Retina (tissue), 1 donor: Measurements from ENCODE around the gene FKBP1C.
"Not testable (repeated sequence)": the region's sequence is repeated elsewhere in the genome, so short reads cannot be mapped to it uniquely, and the experiment has no call there.

Experiments
- DNase-seq: peaks from one replicate; pipeline ENCODE4 v3.0.0-alpha.2; 2016

FKBP1C gene

GRCh38 chr6:63211343-63211742 is at the start of gene FKBP1C:
Gene FKBP1C, plus strand, starts transcription at chr6:63211469.
- DNase-seq, result not testable (repeated sequence)

DNA sequence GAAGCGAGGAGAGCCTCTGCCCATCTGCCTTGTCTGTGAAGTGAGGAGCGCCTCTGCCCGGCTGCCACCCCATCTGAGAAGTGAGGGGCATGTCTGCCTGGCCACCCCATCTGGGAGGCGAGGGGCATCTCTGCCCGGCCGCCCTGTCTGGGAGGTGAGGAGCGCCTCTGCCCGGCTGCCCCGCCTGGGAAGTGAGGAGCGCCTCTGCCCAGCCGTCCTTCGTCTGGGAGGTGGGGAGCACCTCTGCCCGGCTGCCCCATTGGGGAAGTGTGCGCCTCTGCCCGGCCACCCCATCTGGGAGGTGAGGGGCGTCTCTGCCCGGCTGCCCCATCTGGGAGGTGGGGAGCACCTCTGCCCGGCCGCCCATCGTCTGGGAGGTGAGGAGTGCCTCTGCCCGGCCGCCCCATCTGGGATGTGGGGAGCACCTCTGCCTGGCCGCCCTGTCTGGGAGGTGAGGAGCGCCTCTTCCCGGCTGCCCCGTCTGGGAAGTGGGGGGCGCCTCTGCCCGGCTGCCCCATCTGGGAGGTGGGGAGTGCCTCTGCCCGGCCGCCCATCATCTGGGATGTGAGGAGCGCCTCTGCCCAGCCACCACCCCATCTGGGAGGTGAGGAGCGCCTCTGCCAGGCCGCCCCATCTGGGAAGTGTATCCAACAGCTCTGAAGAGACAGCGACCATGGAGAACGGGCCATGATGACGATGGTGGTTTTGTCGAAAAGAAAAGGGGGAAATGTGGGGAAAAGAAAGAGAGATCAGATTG is 47.0 kb upstream of the FKBP1C start:
- DNase-seq, result not testable (repeated sequence)

- no peak for DNase-seq
These were observed 37.1 kb upstream of the FKBP1C start for GRCh38 chr6:63174173-63174572.

GRCh38 chr6:63176181-63176580 is 35.1 kb upstream of the FKBP1C start:
- no peak for DNase-seq

DNA sequence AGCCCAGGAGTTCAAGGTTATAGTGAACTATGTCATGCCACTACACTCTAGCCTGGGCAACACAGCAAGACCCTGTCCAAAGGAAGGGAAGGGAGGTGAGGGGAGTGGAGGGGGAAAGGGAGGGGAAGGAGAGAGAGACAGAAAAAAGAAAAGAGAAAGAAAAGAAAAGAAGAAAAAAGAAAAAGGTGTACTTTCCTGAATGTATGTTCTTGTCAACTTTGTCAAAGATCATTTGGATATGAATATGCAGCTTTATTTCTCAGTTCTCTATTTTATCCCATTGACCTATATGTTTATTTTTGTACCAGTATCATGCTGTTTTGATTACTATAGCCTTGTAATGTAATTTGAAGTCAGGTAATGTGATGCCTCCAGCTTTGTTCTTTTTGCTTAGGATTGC is 30.9 kb upstream of the FKBP1C start:
- no peak for DNase-seq

DNA sequence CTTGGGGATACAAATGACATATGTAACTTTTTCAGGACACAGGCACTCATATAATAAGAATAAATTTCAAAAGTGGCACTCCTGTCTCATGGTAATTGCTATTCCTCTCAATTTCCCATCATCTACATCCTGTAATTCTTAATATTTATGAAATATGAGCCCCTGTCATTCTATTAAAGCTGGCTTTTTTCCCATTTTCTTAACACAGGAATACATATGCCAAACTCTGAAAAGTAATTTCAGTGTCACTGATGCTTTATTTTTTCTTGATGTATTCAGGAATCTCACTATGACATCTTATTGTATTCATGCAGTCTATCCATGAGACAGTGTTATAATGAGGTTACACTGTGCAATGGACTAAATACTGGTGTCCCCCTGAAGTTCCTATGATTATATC is 24.3 kb upstream of the FKBP1C start:
- no peak for DNase-seq

DNA sequence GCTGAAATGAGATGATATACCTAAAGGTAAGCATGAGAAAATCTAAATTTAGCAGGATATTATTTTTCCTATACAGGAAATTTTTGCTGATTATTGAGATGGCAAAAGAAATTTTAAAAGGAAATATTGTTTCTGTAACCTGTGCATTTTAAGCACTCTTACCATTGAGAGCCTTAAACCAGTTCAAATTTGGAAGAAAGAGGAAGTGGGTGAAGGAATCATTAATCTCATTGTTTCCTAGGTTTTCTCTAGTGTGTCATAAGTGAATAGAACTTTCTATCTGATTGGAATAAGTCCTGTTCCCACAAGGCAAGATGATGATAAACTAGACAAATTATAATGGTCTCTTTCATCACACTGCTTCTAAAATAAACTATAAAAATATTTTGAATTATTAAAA is 22.4 kb upstream of the FKBP1C start:
- DNase-seq, result no peak

- DNase-seq, result no peak
These were observed 17.9 kb upstream of the FKBP1C start for GRCh38 chr6:63193324-63193723.

DNA sequence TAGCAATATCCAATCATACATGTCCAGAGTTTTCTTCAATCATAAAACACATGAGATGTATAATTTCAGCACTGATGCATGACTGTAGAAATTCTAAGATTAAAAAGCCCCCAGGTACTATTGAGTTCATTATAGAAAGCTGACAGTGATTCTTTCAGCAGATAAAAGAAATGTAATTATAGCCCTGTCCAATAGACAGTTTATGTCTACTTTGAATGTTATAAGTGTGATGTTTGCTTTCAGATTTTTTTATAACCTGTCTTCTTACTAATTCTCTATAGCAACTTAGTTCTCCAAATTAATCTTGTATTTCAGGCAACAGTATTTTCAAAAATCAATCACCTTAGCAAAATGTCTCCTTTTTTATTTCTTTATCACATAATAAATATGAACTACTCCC is 13.5 kb upstream of the FKBP1C start:
- no peak for DNase-seq

GRCh38 chr6:63213325-63213724 is 2.1 kb downstream of the FKBP1C start:
- no peak for DNase-seq

GRCh38 chr6:63214816-63215215 is 3.5 kb downstream of the FKBP1C start:
- no peak for DNase-seq

- no peak for DNase-seq
These were observed 12.9 kb downstream of the FKBP1C start for GRCh38 chr6:63224179-63224578.

DNA sequence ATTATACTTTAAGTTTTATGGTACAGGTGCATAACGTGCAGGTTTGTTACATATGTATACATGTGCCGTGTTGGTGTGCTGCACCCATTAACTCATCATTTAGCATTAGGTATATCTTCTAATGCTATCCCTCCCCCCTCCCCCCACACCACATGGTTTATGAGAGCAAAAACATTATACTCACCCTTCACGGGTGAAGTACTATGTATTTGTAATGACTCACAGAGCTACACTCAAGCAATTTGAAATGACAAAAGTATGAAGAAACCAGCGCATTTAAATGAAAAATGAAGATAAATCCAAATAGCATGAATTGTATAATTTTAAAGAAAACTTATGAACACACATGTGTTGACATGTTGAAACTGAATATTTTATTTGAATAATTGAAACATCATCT is 14.7 kb downstream of the FKBP1C start:
- DNase-seq, result not testable (repeated sequence)

DNA sequence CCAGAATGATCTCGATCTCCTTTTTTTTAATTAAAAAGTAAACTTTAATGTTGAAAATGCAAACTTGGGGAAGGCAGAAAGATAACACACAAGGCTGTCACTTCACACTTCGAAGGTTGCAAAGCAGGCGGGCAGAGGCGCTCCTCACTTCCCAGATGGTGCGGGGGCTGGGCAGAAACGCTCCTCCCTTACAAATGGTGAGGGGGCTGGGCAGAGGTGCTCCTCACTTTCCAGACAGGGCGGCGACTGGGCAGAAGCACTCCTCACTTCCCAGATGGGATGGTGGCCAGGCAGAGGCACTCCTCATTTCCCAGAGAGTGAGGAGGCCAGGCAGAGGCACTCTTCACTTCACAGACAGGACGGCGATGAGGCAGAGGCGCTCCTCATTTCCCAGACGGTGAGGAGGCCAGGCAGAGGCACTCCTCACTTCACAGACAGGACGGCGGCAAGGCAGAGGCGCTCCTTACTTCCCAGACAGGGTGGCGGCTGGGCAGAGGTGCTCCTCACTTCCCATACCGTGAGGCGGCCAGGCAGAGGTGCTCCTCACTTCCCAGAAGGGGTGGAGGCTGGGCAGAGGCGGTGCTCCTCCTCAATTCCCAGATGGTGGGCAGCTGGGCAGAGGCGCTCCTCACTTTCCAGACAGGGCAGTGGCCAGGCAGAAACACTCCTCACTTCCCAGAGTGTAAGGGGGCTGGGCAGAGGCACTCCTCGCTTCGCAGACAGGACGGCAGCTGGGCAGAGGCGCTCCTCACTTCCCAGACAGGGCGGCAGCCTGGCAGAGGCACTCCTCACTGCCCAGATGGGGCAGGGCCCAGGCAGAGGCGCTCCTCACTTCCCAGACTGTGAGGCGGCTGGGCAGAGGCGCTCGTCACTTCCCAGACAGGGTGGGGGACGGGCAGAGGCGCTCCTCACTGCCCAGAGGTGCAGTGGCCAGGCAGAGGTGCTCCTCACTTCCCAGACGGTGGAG is 16.9 kb downstream of the FKBP1C start:
- not testable (repeated sequence) for DNase-seq

- not testable (repeated sequence) for DNase-seq
These were observed 18.8 kb downstream of the FKBP1C start for GRCh38 chr6:63230027-63230426.

- not testable (repeated sequence) for DNase-seq
These were observed 19.2 kb downstream of the FKBP1C start for GRCh38 chr6:63230511-63230910.

DNA sequence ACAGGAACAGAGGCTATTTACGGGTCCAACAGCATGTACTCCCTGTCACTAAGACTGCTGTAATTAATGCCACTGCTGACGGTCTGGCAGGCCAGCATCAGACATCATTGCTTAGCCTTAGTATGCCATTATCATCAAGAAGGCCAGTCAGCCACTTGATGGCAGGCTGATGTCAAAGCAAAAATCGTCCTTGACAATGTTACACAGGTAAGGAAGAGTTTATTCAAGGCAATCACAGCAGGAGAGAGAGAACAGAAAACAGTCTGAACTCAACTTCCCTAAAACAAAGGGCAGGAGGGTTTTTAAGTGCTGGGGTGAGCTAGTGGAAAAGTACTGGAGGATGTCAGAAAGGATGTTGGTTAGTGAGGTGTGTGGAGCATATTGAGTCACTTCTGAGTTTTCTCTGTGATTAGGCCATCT is 25.1 kb downstream of the FKBP1C start:
- DNase-seq, result no peak

- DNase-seq, result no peak
These were observed 34.2 kb downstream of the FKBP1C start for GRCh38 chr6:63245420-63245819.

- no peak for DNase-seq
These were observed 34.6 kb downstream of the FKBP1C start for GRCh38 chr6:63245909-63246308.

DNA sequence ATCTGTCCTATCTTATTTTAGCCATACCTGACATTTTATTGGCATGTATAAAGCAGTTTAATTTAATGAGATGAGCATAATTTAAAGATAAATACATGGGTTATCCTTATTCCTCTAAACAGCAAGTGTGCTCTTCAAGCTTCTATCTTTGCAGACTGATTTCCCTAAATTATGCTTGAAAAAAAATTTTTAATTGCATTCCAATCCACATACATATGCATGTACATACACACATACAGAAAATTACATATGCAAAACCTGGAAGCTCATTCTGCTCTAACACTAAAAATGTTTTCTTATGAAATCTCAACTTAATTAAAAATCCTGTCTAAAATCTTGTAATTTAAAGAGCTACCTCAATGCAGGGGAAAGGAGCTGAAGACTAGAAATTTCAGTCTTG is 35.3 kb downstream of the FKBP1C start:
- DNase-seq, result no peak

GRCh38 chr6:63249875-63250482 is 38.7 kb downstream of the FKBP1C start:
- no peak for DNase-seq

DNA sequence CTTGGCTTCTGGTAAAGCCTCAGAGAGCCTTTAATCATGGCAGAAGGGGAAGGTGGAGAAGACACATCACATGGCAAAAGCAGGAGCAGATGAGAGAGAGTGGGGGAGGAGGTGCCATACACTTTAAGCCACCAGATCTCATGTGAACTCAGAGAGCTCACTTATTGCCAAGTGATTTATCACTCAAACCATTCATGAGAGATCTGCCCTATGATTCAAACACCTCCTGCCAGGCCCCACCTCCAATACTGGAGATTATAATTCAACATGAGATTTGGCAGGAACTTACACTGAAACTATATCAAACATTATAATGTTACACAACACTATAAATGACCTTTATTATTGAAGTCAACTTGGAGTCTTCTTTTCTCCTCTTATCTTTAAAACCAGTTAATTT is 47.9 kb downstream of the FKBP1C start:
- DNase-seq, result no peak

GRCh38 chr6:63261820-63262219 is 50.6 kb downstream of the FKBP1C start:
- DNase-seq, result no peak
